GM18520 (cell line): Measurements from ENCODE around the gene MT1E.
"Not testable (repeated sequence)": the region's sequence is repeated elsewhere in the genome, so short reads cannot be mapped to it uniquely, and the experiment has no call there.

Source experiments
- ATAC-seq: cut with Tn5 transposase; IDR thresholded peaks from one replicate; pipeline ENCODE4 v1.9.1; 2021; ENCODE audit not compliant: unreplicated experiment

The MT1E gene

GRCh38 chr16:56669840-56670619 is 44.4 kb downstream of the MT1E start:
- no peak for ATAC-seq

- ATAC-seq = no peak
Measured at GRCh38 chr16:56670620-56670934, 45.0 kb downstream of the MT1E start.

DNA sequence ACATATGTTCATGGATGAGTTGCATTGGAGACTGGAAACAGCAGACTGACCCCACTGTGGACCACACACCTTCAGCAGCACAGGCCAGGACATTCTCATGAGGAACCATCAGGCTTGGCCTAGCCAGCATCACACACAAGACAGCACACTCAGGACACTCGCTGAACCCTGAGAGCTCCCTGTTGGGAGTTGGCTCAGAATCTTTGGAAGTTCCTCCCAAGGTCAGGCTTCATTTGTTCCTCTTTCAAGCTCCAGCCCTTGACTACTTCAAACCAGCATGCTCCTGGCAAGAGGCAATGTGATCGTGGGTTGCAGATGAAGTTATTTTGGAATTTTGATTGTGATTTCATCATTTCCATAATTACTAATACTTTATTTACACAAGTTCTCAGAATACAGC is 46.1 kb downstream of the MT1E start:
- not testable (repeated sequence) for ATAC-seq

- ATAC-seq = not testable (repeated sequence)
Measured at GRCh38 chr16:56672171-56672570, 46.6 kb downstream of the MT1E start.

GRCh38 chr16:56672761-56673536 is 47.4 kb downstream of the MT1E start:
- ATAC-seq = no peak

GRCh38 chr16:56673921-56674320 is 48.3 kb downstream of the MT1E start:
- ATAC-seq = no peak

- ATAC-seq = not testable (repeated sequence)
Measured at GRCh38 chr16:56674570-56674969, 49.0 kb downstream of the MT1E start.

DNA sequence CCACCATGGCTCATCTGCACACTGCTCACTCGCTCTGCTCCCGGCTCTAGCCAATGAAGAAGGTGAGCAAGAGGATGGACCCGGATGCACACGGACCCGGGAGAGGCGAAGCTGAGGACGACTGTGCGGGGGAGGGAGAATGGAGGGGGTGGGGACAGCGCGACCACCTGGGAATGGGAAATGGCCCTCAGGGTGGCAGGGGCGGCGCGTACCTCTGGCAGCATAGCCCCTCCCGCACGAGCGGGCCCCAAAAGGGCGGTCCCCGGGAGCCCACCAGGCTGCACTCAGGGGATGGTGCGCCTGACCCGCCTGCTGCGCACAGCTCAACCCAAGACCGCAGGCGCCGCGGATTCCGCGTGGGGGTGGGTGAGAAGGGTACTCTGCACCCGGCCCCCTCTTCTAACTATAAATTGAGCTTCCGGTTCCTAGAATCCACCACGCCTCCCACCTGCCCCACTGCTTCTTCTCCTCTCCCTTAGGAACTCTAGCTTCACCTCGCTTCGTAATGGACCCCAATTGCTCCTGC is 50.2 kb downstream of the MT1E start:
- no peak for ATAC-seq
